Left ventricle myocardium inferior (tissue), 1 donor: ENCODE data around the gene ARAP3. TPM values are rescaled to one million over a fixed set of nuclear protein-coding genes. Genes with fewer than 3 reads are reported as not detected.

Experiments used
- DNase-seq: peaks from one replicate; pipeline ENCODE4 v3.0.0-alpha.2; 2020
- H3K27ac ChIP-seq: fragments of 200-600 bp; replicated peaks from 2 replicates; pipeline ENCODE4 v1.8.0; 2021
- H3K27me3 ChIP-seq: fragments of 200-600 bp; 2 replicates; pipeline ENCODE4 v1.8.0; 2021; ENCODE audit warnings: low read depth
- H3K36me3 ChIP-seq: fragments of 200-600 bp; 2 replicates; pipeline ENCODE4 v1.8.0; 2021
- H3K4me1 ChIP-seq: fragments of 200-600 bp; 2 replicates; pipeline ENCODE4 v1.8.0; 2021
- H3K4me3 ChIP-seq: fragments of 200-600 bp; 2 replicates; pipeline ENCODE4 v1.8.0; 2021; ENCODE audit warnings: mild to moderate bottlenecking, moderate library complexity
- H3K9me3 ChIP-seq: fragments of 200-600 bp; replicated peaks from 2 replicates; pipeline ENCODE4 v1.8.0; 2021
- CTCF ChIP-seq: fragments of 200-600 bp; IDR thresholded peaks from 2 replicates; pipeline ENCODE4 v1.8.0; 2021; ENCODE audit warnings: antibody characterized with exemption, mild to moderate bottlenecking, borderline replicate concordance
- intact Hi-C: fragments of 100-400 bp; cut with micrococcal nuclease; formaldehyde crosslinking; loops from one replicate; pipeline ENCODE4 v1.11.0; 2022
- total RNA-seq: library from RNA; stranded (reverse); fragmentation: NEBNext Ultra II Directional; extraction: Animal tissue kit (Norgen Biotek cat#: 25700); gene quantifications from one replicate; pipeline ENCODE4 v1.2.1, GENCODE V29; 2021
- donor health status: DM: no; HTN: yes; CAD: no; lungs with severe emphysema.

The ARAP3 gene
- total RNA-seq, 1 donor from 2014 or later: 15.2 TPM

- no peaks in the 10 kb centered on the region for H3K36me3 ChIP-seq
- no peak overlapping the region for H3K27ac ChIP-seq
- no peak overlapping the region for H3K4me3 ChIP-seq
- no peak for DNase-seq
- peaks cover 37% of the 10 kb centered on the region for H3K4me1 ChIP-seq
- H3K9me3 ChIP-seq: no peaks in the 10 kb centered on the region
- intact Hi-C loops: no loop called here
- H3K27me3 ChIP-seq: no peaks in the 10 kb centered on the region
- TF ChIP-seq CTCF: no peak
These were observed 42.5 kb downstream of the ARAP3 start for GRCh38 chr5:141639357-141640050.

- H3K4me1 ChIP-seq: peaks cover 40% of the 10 kb centered on the region
- H3K36me3 ChIP-seq: no peaks in the 10 kb centered on the region
- no peaks in the 10 kb centered on the region for H3K9me3 ChIP-seq
- no peaks in the 10 kb centered on the region for H3K27me3 ChIP-seq
- intact Hi-C loops: no loop called here
- TF ChIP-seq CTCF: no peak
- H3K4me3 ChIP-seq: no peak overlapping the region
- DNase-seq: no peak
- H3K27ac ChIP-seq: no peak overlapping the region
These were observed 43.3 kb downstream of the ARAP3 start for GRCh38 chr5:141638771-141639170.

- H3K27me3 ChIP-seq: no peaks in the 10 kb centered on the region
- peak; percentile 34 for TF ChIP-seq CTCF
- H3K27ac ChIP-seq: no peak overlapping the region
- DNase-seq: peak; percentile 56
- peaks cover 41% of the 10 kb centered on the region for H3K4me1 ChIP-seq
- no peaks in the 10 kb centered on the region for H3K36me3 ChIP-seq
- peak overlapping the region; percentile 90 for H3K4me3 ChIP-seq
- intact Hi-C loops: no loop called here
- H3K9me3 ChIP-seq: no peaks in the 10 kb centered on the region
These were observed 44.1 kb downstream of the ARAP3 start for GRCh38 chr5:141637767-141638419.

- DNase-seq: no peak
- no peaks in the 10 kb centered on the region for H3K27me3 ChIP-seq
- peaks cover 45% of the 10 kb centered on the region for H3K4me1 ChIP-seq
- peak overlapping the region; percentile 90 for H3K4me3 ChIP-seq
- TF ChIP-seq CTCF: no peak
- intact Hi-C loops: no loop called here
- H3K27ac ChIP-seq: peak overlapping the region; percentile 86
- no peaks in the 10 kb centered on the region for H3K36me3 ChIP-seq
- no peaks in the 10 kb centered on the region for H3K9me3 ChIP-seq
These were observed 44.8 kb downstream of the ARAP3 start for GRCh38 chr5:141637123-141637766.

GRCh38 chr5:141636413-141637122, 45.5 kb downstream of the ARAP3 start, which contains the start of the genes HDAC3 and RELL2:
HDAC3 (minus strand) TSS chr5:141636849; CDS start chr5:141636790, 59 bp downstream.
RELL2 (plus strand) TSS chr5:141636997; CDS start chr5:141638226, 1,229 bp downstream.
- no peak for TF ChIP-seq CTCF
- H3K4me1 ChIP-seq: peaks cover 45% of the 10 kb centered on the region
- peak; percentile 95 for DNase-seq
- no peaks in the 10 kb centered on the region for H3K9me3 ChIP-seq
- H3K4me3 ChIP-seq: peak within 1 kb of the TSS; percentile 90
- H3K36me3 ChIP-seq: no peaks in the 10 kb centered on the region
- H3K27ac ChIP-seq: peak within 1 kb of the TSS; percentile 86
- H3K27me3 ChIP-seq: no peaks in the 10 kb centered on the region
- intact Hi-C loops: no loop called here
